ENCODE data around the gene FAM13C.

Gene FAM13C

GRCh38 chr10:59354434-59354833 is 7.9 kb downstream of the FAM13C start:
- no peak overlapping the region for H3K9ac ChIP-seq (ENCODE audit: low read length)
- no peaks in the 10 kb centered on the region for H3K27me3 ChIP-seq (ENCODE audit: control insufficient read depth, insufficient read depth, low read length)
- no peak overlapping the region for H3K27ac ChIP-seq (ENCODE audit: low read depth, low read length)
- H3K4me3 ChIP-seq (ENCODE audit: low read length) = no peak overlapping the region
- no peaks in the 10 kb centered on the region for H3K36me3 ChIP-seq (ENCODE audit: control insufficient read depth, insufficient read depth, low read length)
- peaks cover 5% of the 10 kb centered on the region for H3K4me1 ChIP-seq (ENCODE audit: control insufficient read depth, insufficient read depth, low read length)

GRCh38 chr10:59350558-59350957 is 11.8 kb downstream of the FAM13C start:
- Histone ChIP-seq H3K27ac (ENCODE audit: low read depth, low read length) (no peak overlapping the region), H3K4me3 (ENCODE audit: low read length) (no peak overlapping the region), H3K27me3 (ENCODE audit: control insufficient read depth, insufficient read depth, low read length) (no peaks in the 10 kb centered on the region), H3K4me1 (ENCODE audit: control insufficient read depth, insufficient read depth, low read length) (peaks cover 5% of the 10 kb centered on the region), H3K9ac (ENCODE audit: low read length) (no peak overlapping the region), H3K36me3 (ENCODE audit: control insufficient read depth, insufficient read depth, low read length) (no peaks in the 10 kb centered on the region)

GRCh38 chr10:59346321-59346720 is 16.0 kb downstream of the FAM13C start:
- H3K4me3 ChIP-seq (ENCODE audit: low read length) = no peak overlapping the region
- H3K4me1 ChIP-seq (ENCODE audit: control insufficient read depth, insufficient read depth, low read length) = no peaks in the 10 kb centered on the region
- H3K27me3 ChIP-seq (ENCODE audit: control insufficient read depth, insufficient read depth, low read length) = no peaks in the 10 kb centered on the region
- no peak overlapping the region for H3K9ac ChIP-seq (ENCODE audit: low read length)
- no peaks in the 10 kb centered on the region for H3K36me3 ChIP-seq (ENCODE audit: control insufficient read depth, insufficient read depth, low read length)
- H3K27ac ChIP-seq (ENCODE audit: low read depth, low read length) = no peak overlapping the region

GRCh38 chr10:59342723-59343122 is 19.6 kb downstream of the FAM13C start:
- no peak overlapping the region for H3K9ac ChIP-seq (ENCODE audit: low read length)
- H3K36me3 ChIP-seq (ENCODE audit: control insufficient read depth, insufficient read depth, low read length) = no peaks in the 10 kb centered on the region
- H3K27me3 ChIP-seq (ENCODE audit: control insufficient read depth, insufficient read depth, low read length) = no peaks in the 10 kb centered on the region
- H3K4me1 ChIP-seq (ENCODE audit: control insufficient read depth, insufficient read depth, low read length) = peaks cover 7% of the 10 kb centered on the region
- no peak overlapping the region for H3K27ac ChIP-seq (ENCODE audit: low read depth, low read length)
- no peak overlapping the region for H3K4me3 ChIP-seq (ENCODE audit: low read length)

- Histone ChIP-seq H3K9ac (ENCODE audit: low read length) (no peak overlapping the region), H3K27ac (ENCODE audit: low read depth, low read length) (no peak overlapping the region), H3K4me3 (ENCODE audit: low read length) (no peak overlapping the region), H3K36me3 (ENCODE audit: control insufficient read depth, insufficient read depth, low read length) (no peaks in the 10 kb centered on the region), H3K27me3 (ENCODE audit: control insufficient read depth, insufficient read depth, low read length) (no peaks in the 10 kb centered on the region), H3K4me1 (ENCODE audit: control insufficient read depth, insufficient read depth, low read length) (peaks cover 11% of the 10 kb centered on the region)
These were observed 20.3 kb downstream of the FAM13C start for GRCh38 chr10:59342000-59342399.

- no peak overlapping the region for H3K27ac ChIP-seq (ENCODE audit: low read depth, low read length)
These were observed 22.1 kb downstream of the FAM13C start for GRCh38 chr10:59340285-59340684.

GRCh38 chr10:59339351-59339750 is 23.0 kb downstream of the FAM13C start:
- no peaks in the 10 kb centered on the region for H3K36me3 ChIP-seq (ENCODE audit: control insufficient read depth, insufficient read depth, low read length)
- H3K9ac ChIP-seq (ENCODE audit: low read length) = no peak overlapping the region
- no peak overlapping the region for H3K4me3 ChIP-seq (ENCODE audit: low read length)
- no peaks in the 10 kb centered on the region for H3K27me3 ChIP-seq (ENCODE audit: control insufficient read depth, insufficient read depth, low read length)
- no peak overlapping the region for H3K27ac ChIP-seq (ENCODE audit: low read depth, low read length)
- H3K4me1 ChIP-seq (ENCODE audit: control insufficient read depth, insufficient read depth, low read length) = peaks cover 23% of the 10 kb centered on the region

More at GRCh38 chr10:59340285-59340684, 22.1 kb downstream of the FAM13C start:
- Histone ChIP-seq H3K9ac (ENCODE audit: low read length) (no peak overlapping the region), H3K4me3 (ENCODE audit: low read length) (no peak overlapping the region), H3K27me3 (ENCODE audit: control insufficient read depth, insufficient read depth, low read length) (no peaks in the 10 kb centered on the region), H3K36me3 (ENCODE audit: control insufficient read depth, insufficient read depth, low read length) (no peaks in the 10 kb centered on the region), H3K4me1 (ENCODE audit: control insufficient read depth, insufficient read depth, low read length) (peaks cover 20% of the 10 kb centered on the region)

- peaks cover 26% of the 10 kb centered on the region for H3K4me1 ChIP-seq (ENCODE audit: control insufficient read depth, insufficient read depth, low read length)
- no peak overlapping the region for H3K4me3 ChIP-seq (ENCODE audit: low read length)
- no peaks in the 10 kb centered on the region for H3K27me3 ChIP-seq (ENCODE audit: control insufficient read depth, insufficient read depth, low read length)
- no peak overlapping the region for H3K9ac ChIP-seq (ENCODE audit: low read length)
- H3K36me3 ChIP-seq (ENCODE audit: control insufficient read depth, insufficient read depth, low read length) = no peaks in the 10 kb centered on the region
- peak overlapping the region; percentile 38 for H3K27ac ChIP-seq (ENCODE audit: low read depth, low read length)
These were observed 25.1 kb downstream of the FAM13C start for GRCh38 chr10:59337201-59337652.

GRCh38 chr10:59336632-59337031 is 25.7 kb downstream of the FAM13C start:
- Histone ChIP-seq H3K36me3 (ENCODE audit: control insufficient read depth, insufficient read depth, low read length) (no peaks in the 10 kb centered on the region), H3K27ac (ENCODE audit: low read depth, low read length) (peak overlapping the region; percentile 38), H3K9ac (ENCODE audit: low read length) (no peak overlapping the region), H3K27me3 (ENCODE audit: control insufficient read depth, insufficient read depth, low read length) (no peaks in the 10 kb centered on the region), H3K4me3 (ENCODE audit: low read length) (no peak overlapping the region), H3K4me1 (ENCODE audit: control insufficient read depth, insufficient read depth, low read length) (peaks cover 26% of the 10 kb centered on the region)

- H3K4me1 ChIP-seq (ENCODE audit: control insufficient read depth, insufficient read depth, low read length) = peaks cover 26% of the 10 kb centered on the region
- no peak overlapping the region for H3K4me3 ChIP-seq (ENCODE audit: low read length)
- H3K27ac ChIP-seq (ENCODE audit: low read depth, low read length) = no peak overlapping the region
- no peak overlapping the region for H3K9ac ChIP-seq (ENCODE audit: low read length)
- H3K36me3 ChIP-seq (ENCODE audit: control insufficient read depth, insufficient read depth, low read length) = no peaks in the 10 kb centered on the region
- no peaks in the 10 kb centered on the region for H3K27me3 ChIP-seq (ENCODE audit: control insufficient read depth, insufficient read depth, low read length)
These were observed 26.9 kb downstream of the FAM13C start for GRCh38 chr10:59335497-59335896.

GRCh38 chr10:59333701-59334100 is 28.6 kb downstream of the FAM13C start:
- H3K27me3 ChIP-seq (ENCODE audit: control insufficient read depth, insufficient read depth, low read length) = no peaks in the 10 kb centered on the region
- no peaks in the 10 kb centered on the region for H3K36me3 ChIP-seq (ENCODE audit: control insufficient read depth, insufficient read depth, low read length)
- H3K4me1 ChIP-seq (ENCODE audit: control insufficient read depth, insufficient read depth, low read length) = peaks cover 26% of the 10 kb centered on the region
- no peak overlapping the region for H3K4me3 ChIP-seq (ENCODE audit: low read length)
- H3K9ac ChIP-seq (ENCODE audit: low read length) = no peak overlapping the region
- H3K27ac ChIP-seq (ENCODE audit: low read depth, low read length) = no peak overlapping the region

- no peak overlapping the region for H3K4me3 ChIP-seq (ENCODE audit: low read length)
- no peaks in the 10 kb centered on the region for H3K27me3 ChIP-seq (ENCODE audit: control insufficient read depth, insufficient read depth, low read length)
- H3K4me1 ChIP-seq (ENCODE audit: control insufficient read depth, insufficient read depth, low read length) = peaks cover 19% of the 10 kb centered on the region
- no peak overlapping the region for H3K27ac ChIP-seq (ENCODE audit: low read depth, low read length)
- H3K9ac ChIP-seq (ENCODE audit: low read length) = no peak overlapping the region
- no peaks in the 10 kb centered on the region for H3K36me3 ChIP-seq (ENCODE audit: control insufficient read depth, insufficient read depth, low read length)
These were observed 29.8 kb downstream of the FAM13C start for GRCh38 chr10:59332581-59332980.

GRCh38 chr10:59331661-59332060 is 30.7 kb downstream of the FAM13C start:
- H3K27ac ChIP-seq (ENCODE audit: low read depth, low read length) = no peak overlapping the region
- no peak overlapping the region for H3K4me3 ChIP-seq (ENCODE audit: low read length)

More at GRCh38 chr10:59331661-59332060, 30.7 kb downstream of the FAM13C start:
- Histone ChIP-seq H3K9ac (ENCODE audit: low read length) (no peak overlapping the region), H3K4me1 (ENCODE audit: control insufficient read depth, insufficient read depth, low read length) (peaks cover 11% of the 10 kb centered on the region), H3K27me3 (ENCODE audit: control insufficient read depth, insufficient read depth, low read length) (no peaks in the 10 kb centered on the region), H3K36me3 (ENCODE audit: control insufficient read depth, insufficient read depth, low read length) (no peaks in the 10 kb centered on the region)
